ENCODE data around the gene PLAU.

PLAU gene

GRCh38 chr10:73932620-73933112, 21.7 kb downstream of the PLAU start:
- no peak overlapping the region for H3K27ac ChIP-seq (ENCODE audit: low read depth, low read length)
- H3K36me3 ChIP-seq (ENCODE audit: control insufficient read depth, low read length) = no peaks in the 10 kb centered on the region
- H3K9me3 ChIP-seq (ENCODE audit: control insufficient read depth, insufficient read depth, low read length) = no peaks in the 10 kb centered on the region
- no peak overlapping the region for H3K4me3 ChIP-seq (ENCODE audit: low read length)
- H4K20me1 ChIP-seq (ENCODE audit: control insufficient read depth, insufficient read depth, low read depth, low read length) = no peaks in the 10 kb centered on the region
- H3K79me2 ChIP-seq (ENCODE audit: control insufficient read depth, low read length) = no peaks in the 10 kb centered on the region
- no peaks in the 10 kb centered on the region for H3K27me3 ChIP-seq (ENCODE audit: control insufficient read depth, low read length)
- TF ChIP-seq CTCF (IDR thresholded peaks at IDR 0.05; ENCODE audit: low read depth, low read length, poor library complexity, severe bottlenecking) = no peak
- TF ChIP-seq EZH2phosphoT487 (IDR thresholded peaks at IDR 0.05; ENCODE audit: borderline replicate concordance, low read length) = no peak
- H3F3A ChIP-seq (ENCODE audit: control insufficient read depth, insufficient read depth) = no peaks in the 10 kb centered on the region
- H3K4me2 ChIP-seq (ENCODE audit: low read length) = no peak overlapping the region
- no peaks in the 10 kb centered on the region for H3K9me2 ChIP-seq (replicated peaks; ENCODE audit: control insufficient read depth, low read length)
- H3K4me1 ChIP-seq (ENCODE audit: control insufficient read depth, low read length) = no peaks in the 10 kb centered on the region

GRCh38 chr10:73934074-73934473, 23.1 kb downstream of the PLAU start:
- Histone ChIP-seq H3K4me2 (ENCODE audit: low read length) (no peak overlapping the region), H3K9me2 (replicated peaks; ENCODE audit: control insufficient read depth, low read length) (no peaks in the 10 kb centered on the region), H3K79me2 (ENCODE audit: control insufficient read depth, low read length) (no peaks in the 10 kb centered on the region), H4K20me1 (ENCODE audit: control insufficient read depth, insufficient read depth, low read depth, low read length) (no peaks in the 10 kb centered on the region), H3K27ac (ENCODE audit: low read depth, low read length) (no peak overlapping the region), H3F3A (ENCODE audit: control insufficient read depth, insufficient read depth) (no peaks in the 10 kb centered on the region), H3K27me3 (ENCODE audit: control insufficient read depth, low read length) (no peaks in the 10 kb centered on the region), H3K9me3 (ENCODE audit: control insufficient read depth, insufficient read depth, low read length) (no peaks in the 10 kb centered on the region), H3K4me1 (ENCODE audit: control insufficient read depth, low read length) (no peaks in the 10 kb centered on the region), H3K36me3 (ENCODE audit: control insufficient read depth, low read length) (no peaks in the 10 kb centered on the region), H3K4me3 (ENCODE audit: low read length) (no peak overlapping the region)
- TF ChIP-seq EZH2phosphoT487 (IDR thresholded peaks at IDR 0.05; ENCODE audit: borderline replicate concordance, low read length) (no peak), CTCF (IDR thresholded peaks at IDR 0.05; ENCODE audit: low read depth, low read length, poor library complexity, severe bottlenecking) (no peak)

- no peak for TF ChIP-seq EZH2phosphoT487 (IDR thresholded peaks at IDR 0.05; ENCODE audit: borderline replicate concordance, low read length)
- TF ChIP-seq CTCF (IDR thresholded peaks at IDR 0.05; ENCODE audit: low read depth, low read length, poor library complexity, severe bottlenecking) = no peak
- no peaks in the 10 kb centered on the region for H3K9me3 ChIP-seq (ENCODE audit: control insufficient read depth, insufficient read depth, low read length)
- H4K20me1 ChIP-seq (ENCODE audit: control insufficient read depth, insufficient read depth, low read depth, low read length) = no peaks in the 10 kb centered on the region
- no peak overlapping the region for H3K4me2 ChIP-seq (ENCODE audit: low read length)
- no peaks in the 10 kb centered on the region for H3K79me2 ChIP-seq (ENCODE audit: control insufficient read depth, low read length)
- no peaks in the 10 kb centered on the region for H3K9me2 ChIP-seq (replicated peaks; ENCODE audit: control insufficient read depth, low read length)
- H3K4me3 ChIP-seq (ENCODE audit: low read length) = no peak overlapping the region
- no peak overlapping the region for H3K27ac ChIP-seq (ENCODE audit: low read depth, low read length)
- no peaks in the 10 kb centered on the region for H3K27me3 ChIP-seq (ENCODE audit: control insufficient read depth, low read length)
- no peaks in the 10 kb centered on the region for H3K36me3 ChIP-seq (ENCODE audit: control insufficient read depth, low read length)
- peaks cover 3% of the 10 kb centered on the region for H3K4me1 ChIP-seq (ENCODE audit: control insufficient read depth, low read length)
- no peaks in the 10 kb centered on the region for H3F3A ChIP-seq (ENCODE audit: control insufficient read depth, insufficient read depth)
These were observed 25.0 kb downstream of the PLAU start for GRCh38 chr10:73935895-73936294.

All from DOHH2 (cell line).